A673 (cell line): Measurements from ENCODE around the gene CD69. TPM values are rescaled to one million over a fixed set of nuclear protein-coding genes. Genes with fewer than 3 reads are reported as not detected.

Experiments used
- total RNA-seq: library from RNA; stranded (reverse); gene quantifications from 2 replicates; pipeline ENCODE4 v1.2.3, GENCODE V29; 2021

Gene CD69
- total RNA-seq, 1 experiment from 2014 or later, result not detected

Other genes with a start within 250 kb of the CD69 start
- gene KLRB1, start 153.0 kb downstream of the CD69 start, total RNA-seq, result not detected in 2 replicates
- 1.6 and 2.2 TPM in 2 replicates for gene CLEC2D, start 91.2 kb downstream of the CD69 start, total RNA-seq
- not detected in 2 replicates for gene CLECL1, start 27.8 kb downstream of the CD69 start, total RNA-seq
- not detected in 2 replicates for gene KLRF1, start 66.6 kb upstream of the CD69 start, total RNA-seq
- 9.4 and 12.3 TPM in 2 replicates for gene CLEC2B, start 108.5 kb upstream of the CD69 start, total RNA-seq
- not detected in 2 replicates for gene KLRF2, start 120.6 kb upstream of the CD69 start, total RNA-seq
- not detected in 2 replicates for gene CLEC2A, start 171.5 kb upstream of the CD69 start, total RNA-seq
- not detected in 2 replicates for gene CLEC12A, start 210.5 kb upstream of the CD69 start, total RNA-seq
- gene CLEC1B, start 238.2 kb upstream of the CD69 start, total RNA-seq, result not detected in 2 replicates
- gene CLEC12B, start 249.7 kb upstream of the CD69 start, total RNA-seq, result not detected in 2 replicates